ENCODE data around the gene YTHDF2. TPM values are rescaled to one million over a fixed set of nuclear protein-coding genes. Genes with fewer than 3 reads are reported as not detected.

Gene YTHDF2
- total RNA-seq, 2 donors from 2014 or later, result 30.0 to 44.4 TPM

- intact Hi-C loops (cut with DNase I), result loop anchor here in 1 of 2 donors (10.0 kb wide), 1 partner anchor 46 kb away; no protein-coding TSS in a partner anchor
- no peak for ATAC-seq
- no peak for DNase-seq
Observed at GRCh38 chr1:28819020-28819419, 82.3 kb downstream of the YTHDF2 start.

Other genes with a start within 250 kb of the YTHDF2 start
- 10 to 100 TPM in 1 of 2 donors, 1 to 10 TPM in 1; 7.3 to 10.8 TPM for gene RCC1, start 230.9 kb upstream of the YTHDF2 start, total RNA-seq
- 10 to 100 TPM; 15.5 TPM for gene TRNAU1AP, start 183.9 kb upstream of the YTHDF2 start, total RNA-seq
- 1 to 10 TPM; 1.6 to 2.7 TPM for gene RAB42, start 144.7 kb upstream of the YTHDF2 start, total RNA-seq
- 10 to 100 TPM; 15.6 to 19.1 TPM for gene TAF12, start 93.9 kb upstream of the YTHDF2 start, total RNA-seq
- not detected for gene RNU11, start 88.3 kb upstream of the YTHDF2 start, total RNA-seq
- gene GMEB1, start 68.2 kb upstream of the YTHDF2 start, total RNA-seq, result 1 to 10 TPM; 6.1 to 6.2 TPM
- not detected for gene OPRD1, start 75.2 kb downstream of the YTHDF2 start, total RNA-seq
- 10 to 100 TPM; 16.0 to 24.2 TPM for gene EPB41, start 177.6 kb downstream of the YTHDF2 start, total RNA-seq